Panc1 (cell line): ENCODE measurements around the gene BRD9. TPM values are rescaled to one million over a fixed set of nuclear protein-coding genes. Genes with fewer than 3 reads are reported as not detected.

Experiments used
- ATAC-seq: fragments of 200-7000 bp; cut with Tn5 transposase; 2 replicates; pipeline ENCODE4 v1.9.1; 2020; ENCODE audit warnings: mild to moderate bottlenecking, moderate library complexity
- BruUV-seq: library from RNA; stranded (reverse); fragments of 400-500 nt; replicated peaks from 2 replicates; lab custom pipeline; 2021; lab: Mats Ljungman, UMichigan
- CTCF ChIA-PET: fragments of 300-600 bp; sonication (Branson Sonifier 250); formaldehyde crosslinking; loops from one replicate; lab custom pipeline; 2022; ENCODE audit warnings: antibody characterized with exemption; lab: Charles Lee
- POLR2A ChIA-PET: fragments of 300-600 bp; sonication (Branson Sonifier 250); formaldehyde crosslinking; loops from one replicate; lab custom pipeline; 2022; ENCODE audit warnings: antibody characterized with exemption; lab: Charles Lee
- DNase-seq: peaks from one replicate; pipeline ENCODE4 v3.0.0-alpha.2; 2010; ENCODE audit warnings: low read depth, low spot score
- H3K27ac ChIP-seq: 2 replicates; pipeline ENCODE4 v1.5.1; 2011; ENCODE audit warnings: mild to moderate bottlenecking, low read length, inconsistent platforms
- H3K27me3 ChIP-seq: fragments of 200-500 bp; sonication (Bioruptor generic); 2 replicates; pipeline ENCODE4 v1.6.0; 2014; ENCODE audit warnings: low read length, inconsistent platforms; ENCODE audit not compliant: control insufficient read depth, insufficient read depth
- H3K36me3 ChIP-seq: fragments of 200-500 bp; sonication (Bioruptor generic); 2 replicates; pipeline ENCODE4 v1.5.1; 2014; ENCODE audit warnings: inconsistent platforms, mild to moderate bottlenecking, low read length, moderate library complexity; ENCODE audit not compliant: control insufficient read depth, insufficient read depth
- H3K4me1 ChIP-seq: 2 replicates; pipeline ENCODE4 v1.5.1; 2011; ENCODE audit warnings: inconsistent platforms, mild to moderate bottlenecking, low read length, moderate library complexity; ENCODE audit not compliant: control insufficient read depth, insufficient read depth
- H3K4me3 ChIP-seq, 2 experiments: 2 replicates each; pipeline ENCODE4 v1.5.1; 2011 to 2012; ENCODE audit warnings: low read depth in 2 of 2, low read length in 2 of 2, mild to moderate bottlenecking in 2 of 2, inconsistent platforms in 1 of 2, moderate library complexity in 1 of 2
- H3K9me3 ChIP-seq: fragments of 200-500 bp; sonication (Bioruptor generic); 2 replicates; pipeline ENCODE4 v1.5.1; 2014; ENCODE audit warnings: low read depth, mild to moderate bottlenecking, inconsistent platforms, low read length, moderate library complexity; ENCODE audit not compliant: control insufficient read depth, insufficient read depth
- POLR2AphosphoS5 ChIP-seq: IDR thresholded peaks from 2 replicates; pipeline ENCODE4 v1.6.1; 2012; ENCODE audit warnings: mild to moderate bottlenecking, low read depth, low read length, moderate library complexity
- SIN3A ChIP-seq: IDR thresholded peaks from 2 replicates; pipeline ENCODE4 v1.6.1; 2012; ENCODE audit warnings: low read depth, mild to moderate bottlenecking, low read length, moderate library complexity, borderline replicate concordance; ENCODE audit not compliant: insufficient read depth
- TCF7L2 ChIP-seq: IDR thresholded peaks from 2 replicates; pipeline ENCODE4 v1.6.1; 2011; ENCODE audit warnings: mild to moderate bottlenecking, low read depth, low read length, inconsistent platforms
- in situ Hi-C: cut with HindIII; loops from 2 replicates; pipeline ENCODE4 v1.10.0; 2016; ENCODE audit warnings: low sequenced_read_pairs, low pct_unique_long_range_greater_than_20kb
- intact Hi-C: fragments of 100-400 bp; cut with micrococcal nuclease; formaldehyde crosslinking; loops from one replicate; pipeline ENCODE4 v1.10.0; 2022; ENCODE audit not compliant: unreplicated experiment
- total RNA-seq: library from RNA; stranded (reverse); gene quantifications from one replicate; pipeline ENCODE4 v1.2.1, GENCODE V29; 2021; ENCODE audit not compliant: unreplicated experiment
- TF ChIP-seq, protein P1 (sequence below): fragments of 450-650 bp; IDR thresholded peaks from 2 replicates; pipeline ENCODE4 v1.5.1; 2017; ENCODE audit warnings: mild to moderate bottlenecking
- TF ChIP-seq, protein P2 (sequence below), 2 experiments: IDR thresholded peaks; 2 replicates each; pipeline ENCODE4 v1.6.1; 2011 to 2012; ENCODE audit warnings: low read depth in 2 of 2, control low read depth in 1 of 2, low read length in 1 of 2, mild to moderate bottlenecking in 1 of 2, moderate library complexity in 1 of 2; ENCODE audit not compliant: insufficient read depth in 1 of 2

BRD9 gene
- total RNA-seq, 1 experiment from 2014 or later: 64.3 TPM

DNA sequence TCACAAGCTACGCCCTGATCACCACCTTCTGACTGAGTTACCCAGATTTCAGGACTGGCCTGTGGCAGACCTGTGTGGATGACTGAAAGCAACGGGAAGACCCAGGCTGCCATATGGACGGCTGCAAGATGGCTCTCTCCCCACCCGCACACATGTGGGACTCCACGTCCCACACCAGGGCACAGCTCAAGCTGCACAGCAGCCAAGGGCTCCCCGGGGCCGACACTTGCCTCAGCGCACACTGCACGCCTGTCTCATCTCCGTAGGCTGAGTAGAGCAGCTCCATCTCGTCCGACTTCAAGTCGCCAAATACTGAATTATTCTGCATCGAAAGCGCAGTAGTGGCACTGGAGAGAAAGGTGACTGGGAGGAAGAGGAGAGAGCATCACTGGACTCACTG is 14.5 kb downstream of the BRD9 start:
- ATAC-seq: no peak; the same call in 1 of the 2 replicates
- no peak overlapping the region for H3K4me3 ChIP-seq
- CTCF ChIA-PET: no interaction called here
- H3K27me3 ChIP-seq: no peaks in the 10 kb centered on the region
- in situ Hi-C loops: no loop called here
- no peaks in the 10 kb centered on the region for H3K9me3 ChIP-seq
- intact Hi-C loops: no loop called here
- no TSS peak for BruUV-seq
- peaks cover 14% of the 10 kb centered on the region for H3K36me3 ChIP-seq
- no peak for DNase-seq
- H3K4me1 ChIP-seq: no peaks in the 10 kb centered on the region
- POLR2A ChIA-PET: no interaction called here
- H3K27ac ChIP-seq: no peak overlapping the region
- TF ChIP-seq, protein P1, sequence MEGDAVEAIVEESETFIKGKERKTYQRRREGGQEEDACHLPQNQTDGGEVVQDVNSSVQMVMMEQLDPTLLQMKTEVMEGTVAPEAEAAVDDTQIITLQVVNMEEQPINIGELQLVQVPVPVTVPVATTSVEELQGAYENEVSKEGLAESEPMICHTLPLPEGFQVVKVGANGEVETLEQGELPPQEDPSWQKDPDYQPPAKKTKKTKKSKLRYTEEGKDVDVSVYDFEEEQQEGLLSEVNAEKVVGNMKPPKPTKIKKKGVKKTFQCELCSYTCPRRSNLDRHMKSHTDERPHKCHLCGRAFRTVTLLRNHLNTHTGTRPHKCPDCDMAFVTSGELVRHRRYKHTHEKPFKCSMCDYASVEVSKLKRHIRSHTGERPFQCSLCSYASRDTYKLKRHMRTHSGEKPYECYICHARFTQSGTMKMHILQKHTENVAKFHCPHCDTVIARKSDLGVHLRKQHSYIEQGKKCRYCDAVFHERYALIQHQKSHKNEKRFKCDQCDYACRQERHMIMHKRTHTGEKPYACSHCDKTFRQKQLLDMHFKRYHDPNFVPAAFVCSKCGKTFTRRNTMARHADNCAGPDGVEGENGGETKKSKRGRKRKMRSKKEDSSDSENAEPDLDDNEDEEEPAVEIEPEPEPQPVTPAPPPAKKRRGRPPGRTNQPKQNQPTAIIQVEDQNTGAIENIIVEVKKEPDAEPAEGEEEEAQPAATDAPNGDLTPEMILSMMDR: no peak
- TF ChIP-seq SIN3A (no peak), POLR2AphosphoS5 (no peak), TCF7L2 (no peak)
- TF ChIP-seq, protein P2, sequence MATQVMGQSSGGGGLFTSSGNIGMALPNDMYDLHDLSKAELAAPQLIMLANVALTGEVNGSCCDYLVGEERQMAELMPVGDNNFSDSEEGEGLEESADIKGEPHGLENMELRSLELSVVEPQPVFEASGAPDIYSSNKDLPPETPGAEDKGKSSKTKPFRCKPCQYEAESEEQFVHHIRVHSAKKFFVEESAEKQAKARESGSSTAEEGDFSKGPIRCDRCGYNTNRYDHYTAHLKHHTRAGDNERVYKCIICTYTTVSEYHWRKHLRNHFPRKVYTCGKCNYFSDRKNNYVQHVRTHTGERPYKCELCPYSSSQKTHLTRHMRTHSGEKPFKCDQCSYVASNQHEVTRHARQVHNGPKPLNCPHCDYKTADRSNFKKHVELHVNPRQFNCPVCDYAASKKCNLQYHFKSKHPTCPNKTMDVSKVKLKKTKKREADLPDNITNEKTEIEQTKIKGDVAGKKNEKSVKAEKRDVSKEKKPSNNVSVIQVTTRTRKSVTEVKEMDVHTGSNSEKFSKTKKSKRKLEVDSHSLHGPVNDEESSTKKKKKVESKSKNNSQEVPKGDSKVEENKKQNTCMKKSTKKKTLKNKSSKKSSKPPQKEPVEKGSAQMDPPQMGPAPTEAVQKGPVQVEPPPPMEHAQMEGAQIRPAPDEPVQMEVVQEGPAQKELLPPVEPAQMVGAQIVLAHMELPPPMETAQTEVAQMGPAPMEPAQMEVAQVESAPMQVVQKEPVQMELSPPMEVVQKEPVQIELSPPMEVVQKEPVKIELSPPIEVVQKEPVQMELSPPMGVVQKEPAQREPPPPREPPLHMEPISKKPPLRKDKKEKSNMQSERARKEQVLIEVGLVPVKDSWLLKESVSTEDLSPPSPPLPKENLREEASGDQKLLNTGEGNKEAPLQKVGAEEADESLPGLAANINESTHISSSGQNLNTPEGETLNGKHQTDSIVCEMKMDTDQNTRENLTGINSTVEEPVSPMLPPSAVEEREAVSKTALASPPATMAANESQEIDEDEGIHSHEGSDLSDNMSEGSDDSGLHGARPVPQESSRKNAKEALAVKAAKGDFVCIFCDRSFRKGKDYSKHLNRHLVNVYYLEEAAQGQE (IDR thresholded peaks at IDR 0.05; ENCODE audit: insufficient read depth in 1 of 2, low read depth in 2 of 2, low read length in 1 of 2): no peak

DNA sequence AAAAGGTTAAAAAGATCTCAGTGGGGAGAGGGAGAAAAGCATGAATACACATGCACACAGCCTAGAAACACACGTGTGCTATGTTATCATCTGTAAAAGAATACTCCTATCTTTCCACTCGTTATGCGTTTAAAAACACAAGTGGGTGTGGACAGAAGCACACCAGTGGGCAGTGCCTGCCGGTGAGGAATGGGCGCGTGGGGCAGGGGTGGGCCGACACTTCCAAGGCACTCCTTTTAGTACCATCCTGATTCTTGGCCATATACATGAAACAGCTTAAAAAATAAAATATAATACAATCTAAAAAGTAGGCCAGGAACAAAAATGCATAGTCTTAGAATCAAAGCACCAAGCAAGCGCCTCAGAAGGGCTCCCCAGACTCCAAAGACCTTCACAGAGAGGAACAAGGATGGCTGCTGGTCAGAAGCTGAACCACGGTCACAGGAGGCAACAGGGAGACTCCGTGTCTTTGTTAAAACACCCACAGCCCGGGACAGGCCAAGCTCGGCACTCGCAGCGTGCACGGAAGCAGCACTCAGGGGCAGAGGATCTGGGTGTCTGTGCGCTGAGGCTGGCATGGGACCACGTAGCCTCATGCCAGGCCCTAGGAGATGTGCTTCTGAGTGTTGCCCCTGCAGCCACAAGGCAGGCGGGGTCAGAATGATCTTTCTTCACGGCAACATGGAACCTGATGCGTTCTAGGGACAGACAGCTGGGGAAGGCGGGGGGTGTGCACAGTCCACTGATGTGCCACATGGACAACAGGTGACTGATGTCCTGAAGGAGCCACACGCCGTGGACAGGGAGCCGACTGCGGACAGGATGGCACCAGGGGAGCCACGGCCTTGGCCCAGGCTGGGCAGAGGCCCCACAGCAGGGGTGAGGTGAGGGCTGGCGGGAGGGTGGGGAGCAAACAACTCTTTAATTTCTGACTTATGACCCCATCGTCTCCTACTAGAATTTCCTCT is 15.9 kb downstream of the BRD9 start:
- no peak for DNase-seq
- no TSS peak for BruUV-seq
- TF ChIP-seq TCF7L2 (no peak), SIN3A (no peak), POLR2AphosphoS5 (no peak)
- TF ChIP-seq, protein P1: no peak
- TF ChIP-seq, protein P2 (IDR thresholded peaks at IDR 0.05; ENCODE audit: insufficient read depth in 1 of 2, low read depth in 2 of 2, low read length in 1 of 2): no peak
- no peak overlapping the region for H3K27ac ChIP-seq
- in situ Hi-C loops (no loop called here), intact Hi-C loops (no loop called here)
- CTCF ChIA-PET: no interaction called here
- H3K4me1 ChIP-seq: no peaks in the 10 kb centered on the region
- no peak for ATAC-seq
- no peak overlapping the region for H3K4me3 ChIP-seq
- peaks cover 13% of the 10 kb centered on the region for H3K36me3 ChIP-seq
- POLR2A ChIA-PET: no interaction called here
- no peaks in the 10 kb centered on the region for H3K9me3 ChIP-seq
- no peaks in the 10 kb centered on the region for H3K27me3 ChIP-seq
